Activated CD8-positive, alpha-beta T cell treated with anti-CD3 and anti-CD28 coated beads, Interleukin-2, amount 10 ng/mL, durations not matched to agents 7 days and 5 days (primary cell): Measurements from ENCODE around the gene LHX1. TPM values are rescaled to one million over a fixed set of nuclear protein-coding genes. Genes with fewer than 3 reads are reported as not detected.
A peak's percentile ranks its signal among the peaks of the same experiment; 100 is the strongest.

Experiments
- ATAC-seq: fragments of 150-1000 bp; cut with Tn5 transposase; one replicate; pipeline ENCODE4 v1.10.0; 2021; ENCODE audit warnings: moderate library complexity
- CTCF ChIA-PET: fragments of 350-600 bp; sonication (Branson Sonifier 250); formaldehyde crosslinking; loops from one replicate; lab custom pipeline; 2021; ENCODE audit warnings: antibody characterized with exemption; lab: Charles Lee
- POLR2A ChIA-PET: fragments of 350-600 bp; sonication (Branson Sonifier 250); formaldehyde crosslinking; loops from one replicate; lab custom pipeline; 2021; ENCODE audit warnings: antibody characterized with exemption; lab: Charles Lee
- DNase-seq: peaks from one replicate; pipeline ENCODE4 v3.0.0-alpha.2; 2020
- H3K27ac Mint-ChIP-seq: one replicate; pipeline ENCODE4 v1.8.0; 2021; ENCODE audit warnings: mild to moderate bottlenecking, mixed read lengths
- H3K27me3 Mint-ChIP-seq: one replicate; pipeline ENCODE4 v1.8.0; 2021; ENCODE audit warnings: low read depth, mixed read lengths
- H3K36me3 Mint-ChIP-seq: one replicate; pipeline ENCODE4 v1.8.0; 2021; ENCODE audit warnings: low read depth, mixed read lengths
- H3K4me1 Mint-ChIP-seq: one replicate; pipeline ENCODE4 v1.8.0; 2021; ENCODE audit warnings: low read depth, mixed read lengths
- H3K4me3 Mint-ChIP-seq: one replicate; pipeline ENCODE4 v1.8.0; 2021; ENCODE audit warnings: mild to moderate bottlenecking, mixed read lengths
- H3K9me3 Mint-ChIP-seq: one replicate; pipeline ENCODE4 v1.8.0; 2022; ENCODE audit warnings: mixed read lengths; ENCODE audit not compliant: insufficient read depth
- total RNA-seq, 2 experiments: library from RNA; stranded (reverse); gene quantifications; one replicate each; pipeline ENCODE4 v1.2.3, GENCODE V29; 2021

LHX1 gene
- total RNA-seq, 2 experiments from 2014 or later: not detected

DNA sequence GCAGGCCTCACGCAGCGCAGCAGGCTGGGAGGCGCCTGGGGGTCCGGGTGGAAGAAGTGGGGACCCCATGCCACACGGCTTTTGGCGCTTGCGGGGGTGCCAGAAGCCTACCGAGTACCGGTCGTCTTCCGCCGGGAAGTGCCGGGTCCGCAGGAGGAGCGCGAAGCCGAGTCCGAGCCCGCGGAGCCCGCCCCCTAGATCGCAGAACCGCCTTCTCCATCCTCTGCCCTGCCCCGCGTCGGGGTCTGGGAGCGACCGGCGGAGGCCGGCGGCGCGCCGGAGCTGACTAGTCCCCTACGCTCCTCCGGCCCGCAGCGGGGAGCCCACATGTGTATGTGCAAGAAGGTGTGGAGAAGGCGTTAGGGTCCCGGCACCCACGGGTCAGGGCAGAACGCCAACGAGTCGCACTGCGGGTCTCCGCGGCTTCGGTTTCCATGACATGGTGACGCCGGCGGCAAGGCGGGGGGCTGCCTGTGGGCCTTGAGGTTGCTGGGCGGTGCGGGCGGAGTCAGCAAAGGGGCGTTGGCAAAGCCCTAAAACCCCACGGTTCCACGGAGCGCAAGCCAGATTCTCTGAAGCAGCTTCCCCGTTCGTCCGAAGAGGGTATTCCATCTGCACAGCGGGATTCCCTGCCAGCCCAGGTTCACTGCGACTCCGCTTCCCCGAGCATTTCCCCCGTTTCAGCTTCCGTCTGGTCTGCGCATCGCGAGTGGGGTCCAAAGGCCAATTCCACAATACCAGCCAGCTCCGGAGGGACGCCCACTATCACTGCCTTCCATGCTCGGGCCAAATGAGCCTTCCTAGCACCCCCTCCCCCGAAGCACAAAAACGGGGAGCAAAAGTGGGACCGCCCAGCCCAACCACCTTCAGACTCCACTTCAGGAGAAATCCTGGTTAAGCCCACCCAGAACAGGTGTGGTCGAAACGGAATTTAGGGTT is 2.3 kb upstream of the LHX1 start:
- Mint-ChIP-seq H3K27me3 (peaks cover 92% of the 10 kb centered on the region), H3K4me1 (peaks cover 62% of the 10 kb centered on the region), H3K27ac (peak overlapping the region; percentile 60), H3K36me3 (peaks cover 2% of the 10 kb centered on the region), H3K9me3 (no peaks in the 10 kb centered on the region), H3K4me3 (peak overlapping the region; percentile 39)
- no peak for ATAC-seq
- DNase-seq: no peak
- CTCF ChIA-PET: no interaction called here
- POLR2A ChIA-PET: no interaction called here

GRCh38 chr17:36935671-36936454 is 1.4 kb upstream of the LHX1 start:
- no peak overlapping the region for H3K27ac Mint-ChIP-seq
- ChIA-PET CTCF (no interaction called here), POLR2A (no interaction called here)
- no peak for ATAC-seq
- peaks cover 2% of the 10 kb centered on the region for H3K36me3 Mint-ChIP-seq
- peaks cover 69% of the 10 kb centered on the region for H3K4me1 Mint-ChIP-seq
- H3K9me3 Mint-ChIP-seq: no peaks in the 10 kb centered on the region
- H3K27me3 Mint-ChIP-seq: peaks cover 92% of the 10 kb centered on the region
- no peak for DNase-seq
- peak overlapping the region; percentile 46 for H3K4me3 Mint-ChIP-seq

- Mint-ChIP-seq H3K9me3 (no peaks in the 10 kb centered on the region), H3K27me3 (peaks cover 92% of the 10 kb centered on the region), H3K4me3 (peak overlapping the region; percentile 56), H3K4me1 (peaks cover 74% of the 10 kb centered on the region), H3K36me3 (peaks cover 2% of the 10 kb centered on the region), H3K27ac (no peak overlapping the region)
- POLR2A ChIA-PET: no interaction called here
- DNase-seq (no peak), ATAC-seq (no peak)
- CTCF ChIA-PET: no interaction called here
These were observed 747 bp upstream of the LHX1 start for GRCh38 chr17:36936455-36937000.

DNA sequence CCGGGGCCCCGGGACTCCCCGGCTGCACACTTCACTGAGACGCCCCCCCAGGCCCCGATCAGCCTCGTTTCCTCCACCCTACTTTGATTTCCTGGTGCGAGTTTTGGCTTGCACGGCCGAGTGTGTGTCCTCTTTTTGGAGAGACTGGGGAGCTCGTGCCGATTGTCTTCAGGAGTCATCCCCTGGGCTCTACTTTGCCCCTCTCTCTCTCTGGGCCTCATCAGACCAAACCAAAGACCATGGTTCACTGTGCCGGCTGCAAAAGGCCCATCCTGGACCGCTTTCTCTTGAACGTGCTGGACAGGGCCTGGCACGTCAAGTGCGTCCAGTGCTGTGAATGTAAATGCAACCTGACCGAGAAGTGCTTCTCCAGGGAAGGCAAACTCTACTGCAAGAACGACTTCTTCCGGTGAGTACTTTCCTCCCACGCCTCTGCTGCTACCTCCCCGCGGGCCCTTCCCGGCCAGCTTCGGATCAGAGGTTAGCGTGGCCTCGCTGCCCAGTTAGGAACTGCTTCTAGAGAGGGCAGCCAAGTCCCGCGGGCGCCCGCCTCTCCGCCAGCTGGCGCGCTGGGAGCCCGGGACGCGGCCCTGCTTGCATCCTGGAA is 787 bp downstream of the LHX1 start:
- Mint-ChIP-seq H3K9me3 (no peaks in the 10 kb centered on the region), H3K27ac (peak overlapping the region; percentile 57), H3K4me1 (peaks cover 66% of the 10 kb centered on the region), H3K4me3 (peak overlapping the region; percentile 56), H3K36me3 (peaks cover 2% of the 10 kb centered on the region), H3K27me3 (peaks cover 80% of the 10 kb centered on the region)
- DNase-seq (no peak), ATAC-seq (no peak)
- POLR2A ChIA-PET: interaction anchor here (3.0 kb wide), 1 partner anchor 11 kb away, joined by 10 read pairs; the partner anchor contains the start of gene AATF
- CTCF ChIA-PET: interaction anchor here (1.1 kb wide), 1 partner anchor 110 kb away, joined by 4 read pairs; no protein-coding TSS in a partner anchor

DNA sequence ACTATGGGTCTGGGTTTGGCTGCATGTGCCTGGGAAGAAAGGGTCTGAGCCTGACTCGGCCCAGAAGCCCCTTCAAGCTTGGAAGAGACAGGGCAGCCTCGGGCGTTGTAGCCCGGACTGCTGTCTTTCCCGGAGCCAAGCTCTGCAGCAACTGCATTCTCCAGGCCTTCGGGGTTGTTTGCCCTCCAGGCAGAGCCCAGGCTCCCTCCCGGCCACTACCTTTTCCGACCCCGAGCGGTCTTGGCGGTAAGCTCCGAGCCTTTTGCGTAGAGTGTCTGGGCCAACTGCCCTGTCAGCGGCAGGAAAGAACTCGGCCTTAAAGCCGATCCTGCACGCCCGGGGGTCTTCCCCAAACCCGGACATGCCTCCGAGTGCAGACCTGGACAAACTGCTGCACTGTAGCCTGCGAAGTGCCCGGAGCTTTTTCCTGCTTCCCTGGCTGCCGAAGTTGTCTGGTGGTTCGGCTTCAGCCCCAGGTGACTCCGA is 1.3 kb downstream of the LHX1 start:
- CTCF ChIA-PET: interaction anchor here (1.1 kb wide), 1 partner anchor 109 kb away, joined by 4 read pairs; no protein-coding TSS in a partner anchor
- Mint-ChIP-seq H3K27ac (peak overlapping the region; percentile 70), H3K4me1 (peaks cover 66% of the 10 kb centered on the region), H3K4me3 (peak overlapping the region; percentile 40), H3K27me3 (peaks cover 82% of the 10 kb centered on the region), H3K36me3 (peaks cover 2% of the 10 kb centered on the region), H3K9me3 (no peaks in the 10 kb centered on the region)
- POLR2A ChIA-PET: interaction anchor here (3.0 kb wide), 1 partner anchor 10 kb away, joined by 10 read pairs; the partner anchor contains the start of gene AATF
- ATAC-seq (no peak), DNase-seq (no peak)

GRCh38 chr17:36939052-36939801 is 2.0 kb downstream of the LHX1 start:
- Mint-ChIP-seq H3K27me3 (peaks cover 80% of the 10 kb centered on the region), H3K4me3 (peak overlapping the region; percentile 40), H3K36me3 (peaks cover 2% of the 10 kb centered on the region), H3K9me3 (no peaks in the 10 kb centered on the region), H3K27ac (peak overlapping the region; percentile 70), H3K4me1 (peaks cover 63% of the 10 kb centered on the region)
- DNase-seq: no peak
- CTCF ChIA-PET: interaction anchor here (1.1 kb wide), 1 partner anchor 109 kb away, joined by 4 read pairs; no protein-coding TSS in a partner anchor
- POLR2A ChIA-PET: interaction anchor here (3.0 kb wide), 1 partner anchor 10 kb away, joined by 10 read pairs; the partner anchor contains the start of gene AATF
- no peak for ATAC-seq

DNA sequence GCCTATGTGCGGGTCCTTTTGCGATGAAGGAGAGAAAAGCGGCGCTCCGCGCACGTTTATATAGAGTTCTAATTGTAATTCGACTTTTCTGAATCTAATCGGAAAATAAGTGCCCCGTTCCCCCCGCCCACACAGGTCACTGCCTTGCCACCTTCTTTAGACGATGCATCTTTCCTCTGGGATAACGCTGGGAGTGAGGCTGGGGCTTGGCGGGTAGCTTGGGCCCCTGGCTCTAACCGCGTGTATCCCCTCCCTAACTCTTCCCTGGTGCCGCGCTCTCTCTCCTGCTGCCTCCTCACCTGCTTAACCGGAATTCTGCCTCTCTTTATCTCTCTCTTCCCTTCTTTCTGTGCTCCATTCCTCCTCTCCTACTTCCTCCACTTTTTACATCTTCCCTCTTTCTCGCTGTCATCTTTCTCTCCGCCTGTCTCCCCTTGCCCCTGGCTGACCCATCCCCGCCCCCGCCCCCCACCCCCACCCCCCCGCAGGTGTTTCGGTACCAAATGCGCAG is 2.6 kb downstream of the LHX1 start:
- DNase-seq: no peak
- no peaks in the 10 kb centered on the region for H3K9me3 Mint-ChIP-seq
- H3K36me3 Mint-ChIP-seq: peaks cover 2% of the 10 kb centered on the region
- POLR2A ChIA-PET: interaction anchor here (0.9 to 3.0 kb wide), 2 partner anchors 8 to 9 kb away, joined by 3 to 10 read pairs; partner anchors contain the start of gene AATF
- H3K4me1 Mint-ChIP-seq: peaks cover 64% of the 10 kb centered on the region
- no peak overlapping the region for H3K4me3 Mint-ChIP-seq
- CTCF ChIA-PET: no interaction called here
- no peak for ATAC-seq
- peaks cover 82% of the 10 kb centered on the region for H3K27me3 Mint-ChIP-seq
- peak overlapping the region; percentile 79 for H3K27ac Mint-ChIP-seq

DNA sequence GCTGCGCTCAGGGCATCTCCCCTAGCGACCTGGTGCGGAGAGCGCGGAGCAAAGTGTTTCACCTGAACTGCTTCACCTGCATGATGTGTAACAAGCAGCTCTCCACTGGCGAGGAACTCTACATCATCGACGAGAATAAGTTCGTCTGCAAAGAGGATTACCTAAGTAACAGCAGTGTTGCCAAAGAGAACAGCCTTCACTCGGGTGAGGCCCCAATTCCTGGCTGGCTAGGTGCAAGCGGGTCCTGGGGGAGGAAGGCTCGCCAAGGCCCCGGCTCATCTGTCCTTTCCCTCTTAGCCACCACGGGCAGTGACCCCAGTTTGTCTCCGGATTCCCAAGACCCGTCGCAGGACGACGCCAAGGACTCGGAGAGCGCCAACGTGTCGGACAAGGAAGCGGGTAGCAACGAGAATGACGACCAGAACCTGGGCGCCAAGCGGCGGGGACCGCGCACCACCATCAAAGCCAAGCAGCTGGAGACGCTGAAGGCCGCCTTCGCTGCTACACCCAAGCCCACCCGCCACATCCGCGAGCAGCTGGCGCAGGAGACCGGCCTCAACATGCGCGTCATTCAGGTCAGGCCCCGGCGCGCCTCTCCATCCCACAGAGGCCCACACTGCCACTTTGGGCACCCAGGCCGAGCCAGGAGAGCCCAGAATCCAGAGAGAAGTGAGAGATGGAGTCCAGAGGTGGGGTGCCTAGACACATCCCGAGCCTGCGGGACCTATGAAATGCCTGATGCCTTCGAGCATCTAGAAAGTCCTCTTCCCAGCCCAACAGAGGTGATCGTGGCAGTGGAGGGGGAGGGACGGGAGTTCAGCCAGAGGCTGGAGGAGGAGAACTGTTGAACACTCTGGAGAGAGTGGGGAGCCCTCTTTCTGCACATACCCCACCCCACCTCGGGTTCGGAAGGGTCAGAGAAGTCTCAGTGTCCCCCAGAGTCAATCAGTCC is 3.3 kb downstream of the LHX1 start:
- Mint-ChIP-seq H3K27ac (no peak overlapping the region), H3K27me3 (peaks cover 81% of the 10 kb centered on the region), H3K4me1 (peaks cover 57% of the 10 kb centered on the region), H3K36me3 (peaks cover 2% of the 10 kb centered on the region), H3K9me3 (no peaks in the 10 kb centered on the region), H3K4me3 (peak overlapping the region; percentile 18)
- ChIA-PET CTCF (no interaction called here), POLR2A (interaction anchor here (0.9 kb wide), 1 partner anchor 9 kb away, joined by 3 read pairs; no protein-coding TSS in a partner anchor)
- DNase-seq (no peak), ATAC-seq (no peak)

GRCh38 chr17:36941265-36942010 is 4.2 kb downstream of the LHX1 start:
- Mint-ChIP-seq H3K36me3 (peaks cover 2% of the 10 kb centered on the region), H3K27ac (peak overlapping the region; percentile 0), H3K4me1 (peaks cover 50% of the 10 kb centered on the region), H3K27me3 (peaks cover 79% of the 10 kb centered on the region), H3K4me3 (peak overlapping the region; percentile 2), H3K9me3 (no peaks in the 10 kb centered on the region)
- POLR2A ChIA-PET: no interaction called here
- no peak for DNase-seq
- peak; percentile 9 for ATAC-seq
- CTCF ChIA-PET: no interaction called here
